ENCODE measurements around the gene MAP3K21. TPM values are rescaled to one million over a fixed set of nuclear protein-coding genes. Genes with fewer than 3 reads are reported as not detected.

The MAP3K21 gene
- total and polyA plus RNA-seq, 2 of the 4 experiments (the other 2 are of a cell fraction) = 0.15 to 0.18 TPM

DNA sequence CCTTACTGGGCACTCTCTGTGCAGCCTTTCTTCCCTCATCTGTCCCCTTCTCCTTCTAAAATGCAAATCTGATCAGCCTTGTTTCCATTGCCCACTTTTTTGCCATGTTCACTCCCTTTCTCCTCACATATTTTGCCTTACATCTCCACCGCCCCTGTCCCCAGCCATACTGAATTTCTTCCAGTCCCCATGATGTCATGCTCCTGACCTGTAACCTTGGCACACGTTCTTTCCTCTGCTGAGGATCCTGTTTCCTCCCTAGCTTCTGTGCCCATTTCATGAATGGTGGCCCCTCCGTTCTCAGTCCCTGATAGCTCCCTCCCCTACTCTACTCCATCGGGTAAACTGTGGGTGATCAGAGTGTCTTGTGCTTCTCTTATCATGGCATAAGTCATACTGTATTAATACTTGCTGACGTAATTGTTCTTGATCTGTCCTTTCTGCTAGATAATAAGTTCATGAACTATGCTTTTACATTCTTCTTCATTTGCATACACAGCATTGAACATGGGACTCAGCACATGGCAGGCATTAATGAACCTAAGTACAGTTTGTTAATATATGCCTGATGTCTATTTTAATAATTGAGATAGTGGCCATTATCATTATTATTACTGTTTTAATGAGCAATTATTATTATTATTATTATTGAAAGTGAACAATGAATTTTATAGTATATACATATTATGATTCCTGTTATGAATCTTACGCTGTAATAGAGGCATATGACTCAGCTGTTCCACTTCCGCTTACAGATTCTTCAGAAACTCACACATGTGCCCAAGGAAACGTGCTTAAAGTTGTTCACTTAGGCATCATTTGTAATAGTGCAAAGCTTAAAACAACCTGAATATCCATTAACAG lies 28.5 kb downstream of the MAP3K21 start:
- Histone ChIP-seq H4K5ac (ENCODE audit: low read depth, low read length) (no peak overlapping the region), H2AK9ac (replicated peaks; ENCODE audit: low read depth, low read length, poor library complexity) (no peak overlapping the region), H3K9me1 (ENCODE audit: insufficient read depth, low read length) (no peaks in the 10 kb centered on the region), H4K91ac (ENCODE audit: insufficient read depth, low read depth, low read length) (no peak overlapping the region), H3K27ac (ENCODE audit: insufficient read depth, low read length) (no peak overlapping the region), H2AFZ (replicated peaks; ENCODE audit: low read length, poor library complexity) (no peak overlapping the region), H3K14ac (replicated peaks; ENCODE audit: low read depth, low read length) (no peak overlapping the region), H3K23ac (ENCODE audit: low read depth, low read length) (no peak overlapping the region), H2BK15ac (ENCODE audit: low read depth, low read length) (no peak overlapping the region), H3K18ac (ENCODE audit: low read depth, low read length) (no peak overlapping the region), H3K27me3 (ENCODE audit: control insufficient read depth, insufficient read depth, low read length) (no peaks in the 10 kb centered on the region), H3K4me1 (ENCODE audit: control insufficient read depth, insufficient read depth, low read length) (no peaks in the 10 kb centered on the region), H4K8ac (ENCODE audit: low read depth in 2 of 2, low read length in 2 of 2) (no peak overlapping the region), H3K4ac (ENCODE audit: low read depth, low read length) (no peak overlapping the region), H2BK20ac (ENCODE audit: low read depth, low read length) (no peak overlapping the region), H3K79me1 (ENCODE audit: low read depth in 1 of 2, low read length in 2 of 2) (no peaks in the 10 kb centered on the region), H3K4me2 (ENCODE audit: low read depth, low read length) (no peak overlapping the region), H2BK120ac (ENCODE audit: low read depth, low read length) (no peak overlapping the region), H4K20me1 (ENCODE audit: insufficient read depth, low read length) (no peaks in the 10 kb centered on the region), H2AK5ac (ENCODE audit: low read depth, low read length) (no peak overlapping the region), H3K56ac (ENCODE audit: extremely low read depth, insufficient read depth, low read length) (no peak overlapping the region), H3K36me3 (ENCODE audit: control insufficient read depth, insufficient read depth, low read length) (no peaks in the 10 kb centered on the region), H3K9me3 (ENCODE audit: control insufficient read depth, insufficient read depth, low read length) (no peaks in the 10 kb centered on the region), H3K9ac (ENCODE audit: low read depth, low read length) (no peak overlapping the region), H3K4me3 (ENCODE audit: insufficient read depth, low read depth, low read length) (no peak overlapping the region), H2BK5ac (ENCODE audit: low read depth, low read length, poor library complexity, severe bottlenecking) (no peak overlapping the region)
- BruUV-seq (replicated peaks) = no TSS peak
- dilution Hi-C loops (cut with HindIII; ENCODE audit: low sequenced_read_pairs, unreplicated experiment) (no loop called here), intact Hi-C loops (cut with micrococcal nuclease) (no loop called here), in situ Hi-C loops (cut with MboI; ENCODE audit: low sequenced_read_pairs) (no loop called here)
- ATAC-seq (ENCODE audit: low read depth) (no peak), DNase-seq (no peak)
- WGBS, 2 experiments (ENCODE audit: extremely low coverage in 2 of 2, insufficient read length in 1 of 2) = no CpG with 5 or more reads among the region's 8 CpGs
- POLR2A ChIA-PET (ENCODE audit: unreplicated experiment) = no interaction called here
- CTCF ChIA-PET = no interaction called here
- TF ChIP-seq MAFK (IDR thresholded peaks at IDR 0.05; ENCODE audit: low read depth, low read length) (no peak), FOS (IDR thresholded peaks at IDR 0.05; ENCODE audit: low read depth, low read length) (no peak), SMC3 (IDR thresholded peaks at IDR 0.05; ENCODE audit: low read depth, low read length) (no peak), MAZ (IDR thresholded peaks at IDR 0.05; ENCODE audit: borderline replicate concordance, low read depth, low read length) (no peak), POLR2A (IDR thresholded peaks at IDR 0.05; ENCODE audit: low read depth, low read length) (no peak)
- TF ChIP-seq, protein P1, sequence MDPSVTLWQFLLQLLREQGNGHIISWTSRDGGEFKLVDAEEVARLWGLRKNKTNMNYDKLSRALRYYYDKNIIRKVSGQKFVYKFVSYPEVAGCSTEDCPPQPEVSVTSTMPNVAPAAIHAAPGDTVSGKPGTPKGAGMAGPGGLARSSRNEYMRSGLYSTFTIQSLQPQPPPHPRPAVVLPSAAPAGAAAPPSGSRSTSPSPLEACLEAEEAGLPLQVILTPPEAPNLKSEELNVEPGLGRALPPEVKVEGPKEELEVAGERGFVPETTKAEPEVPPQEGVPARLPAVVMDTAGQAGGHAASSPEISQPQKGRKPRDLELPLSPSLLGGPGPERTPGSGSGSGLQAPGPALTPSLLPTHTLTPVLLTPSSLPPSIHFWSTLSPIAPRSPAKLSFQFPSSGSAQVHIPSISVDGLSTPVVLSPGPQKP (IDR thresholded peaks at IDR 0.05; ENCODE audit: borderline replicate concordance, low read depth, low read length) = no peak
